Kidney (tissue), 14 donors: Measurements from ENCODE around the gene LRRC27. TPM values are rescaled to one million over a fixed set of nuclear protein-coding genes. Genes with fewer than 3 reads are reported as not detected.

Experiments
- DNase-seq, 5 donors: peaks; one replicate each; pipeline ENCODE4 v3.0.0-alpha.2; 2013 to 2020
- FAIRE-seq: peaks from 2 replicates; lab custom pipeline; 2012; peaks lifted over from hg19 to GRCh38; lab: Jason Lieb, UNC
- H3K27ac ChIP-seq, 2 donors: one replicate each; pipeline ENCODE4 v1.7.0; 2013; ENCODE audit warnings: low read depth in 2 of 2, low read length in 2 of 2, inconsistent platforms in 1 of 2
- H3K27me3 ChIP-seq: one replicate; pipeline ENCODE4 v1.7.1; 2013; ENCODE audit warnings: low read length, inconsistent platforms; ENCODE audit not compliant: control insufficient read depth, insufficient read depth
- H3K36me3 ChIP-seq, 3 donors: one replicate each; pipeline versions ENCODE4 v1.7.0 to v1.7.1; 2013; ENCODE audit warnings: low read length in 3 of 3, control low read depth in 1 of 3, inconsistent platforms in 1 of 3; ENCODE audit not compliant: insufficient read depth in 3 of 3, control insufficient read depth in 2 of 3
- H3K4me1 ChIP-seq, 3 donors: one replicate each; pipeline versions ENCODE4 v1.7.0 to v1.7.1; 2013; ENCODE audit warnings: low read length in 3 of 3, inconsistent platforms in 1 of 3, low read depth in 1 of 3; ENCODE audit not compliant: control insufficient read depth in 2 of 3, insufficient read depth in 2 of 3
- H3K4me3 ChIP-seq, 3 donors: one replicate each; pipeline versions ENCODE4 v1.7.0 to v1.8.1; 2013; ENCODE audit warnings: low read length in 3 of 3, control low read depth in 1 of 3, inconsistent platforms in 1 of 3
- H3K9ac ChIP-seq, 3 donors: one replicate each; pipeline versions ENCODE4 v1.7.0 to v1.7.1; 2013; ENCODE audit warnings: low read length in 3 of 3, control low read depth in 1 of 3, inconsistent platforms in 1 of 3
- H3K9me3 ChIP-seq, 3 donors: one replicate each; pipeline versions ENCODE4 v1.7.0 to v1.7.1; 2013; ENCODE audit warnings: low read length in 3 of 3, control low read depth in 1 of 3, inconsistent platforms in 1 of 3; ENCODE audit not compliant: control insufficient read depth in 2 of 3, insufficient read depth in 1 of 3
- CTCF ChIP-seq: IDR thresholded peaks from 3 replicates; pipeline ENCODE4 v1.5.1; 2012; ENCODE audit warnings: mild to moderate bottlenecking, moderate library complexity, borderline replicate concordance; ENCODE audit not compliant: insufficient read depth; ENCODE audit errors: extremely low read depth
- intact Hi-C: fragments of 100-400 bp; cut with DNase I; formaldehyde crosslinking; loops from one replicate; pipeline ENCODE4 v1.11.1; 2022
- polyA plus RNA-seq: library from polyadenylated mRNA; stranded (reverse); fragments of 350-450 nt; fragmentation: Illumina TruSeq; extraction: RNeasy Lipid Tissue Mini Kit (QIAGEN cat#74804); gene quantifications from one replicate; pipeline ENCODE4 v1.2.3, GENCODE V29; 2014; ENCODE audit warnings: low read depth, low replicate concordance; ENCODE audit not compliant: insufficient read depth
- total RNA-seq: library from RNA; stranded (reverse); fragmentation: NEBNext Ultra II Directional; extraction: Animal tissue kit (Norgen Biotek cat#: 25700); gene quantifications from one replicate; pipeline ENCODE4 v1.2.1, GENCODE V29; 2021
- donor health status: control.
- donor health status: control.
- donor health status: control.
- donor health status: control.
- donor health status: control.
- donor health status: DM: yes; HTN: yes; CAD: no.
- donor health status: Normal renal cell carcinoma (clear cell type).

Gene LRRC27
- total and polyA plus RNA-seq, 2 donors from 2014 or later = 14.4 to 14.6 TPM

DNA sequence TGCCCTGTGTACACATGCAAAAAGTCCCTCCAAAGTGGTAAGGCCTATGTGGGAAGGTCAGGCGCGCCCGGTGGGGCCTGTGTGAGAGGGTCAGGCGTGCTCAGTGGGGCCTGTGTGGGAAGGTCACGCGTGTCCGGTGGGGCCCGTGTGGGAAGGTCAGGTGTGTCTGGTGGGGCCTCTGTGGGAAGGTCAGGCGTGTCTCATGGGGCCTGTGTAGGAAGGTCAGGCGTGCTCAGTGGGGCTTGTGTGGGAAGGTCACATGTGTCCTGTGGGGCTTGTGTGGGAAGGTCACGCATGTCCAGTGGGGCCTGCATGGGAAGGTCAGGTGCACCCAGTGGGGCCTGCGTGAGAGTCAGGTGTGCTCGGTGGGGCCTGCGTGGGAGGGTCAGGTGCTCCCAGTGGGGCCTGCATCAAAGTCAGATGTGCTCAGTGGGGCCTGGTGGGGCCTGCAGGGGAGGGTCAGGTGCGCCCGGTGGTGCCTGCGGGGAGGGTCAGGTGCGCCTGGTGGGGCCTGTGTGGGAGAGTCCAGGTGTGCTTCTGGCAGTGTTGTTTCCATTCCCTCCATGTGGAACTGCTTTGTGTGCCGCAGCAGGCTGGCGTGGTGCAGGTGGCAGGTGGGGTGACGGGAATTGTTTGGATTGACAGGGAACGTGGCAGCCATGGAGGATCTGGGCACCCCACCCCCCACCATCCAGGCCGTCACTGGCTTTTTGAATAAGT lies 15.4 kb downstream of the LRRC27 start:
- intact Hi-C loops = no loop called here
- DNase-seq = no peak
- no peaks in the 10 kb centered on the region for H3K9me3 ChIP-seq
- no peak for FAIRE-seq
- H3K4me1 ChIP-seq = no peaks in the 10 kb centered on the region
- TF ChIP-seq CTCF = no peak
- no peak overlapping the region for H3K9ac ChIP-seq
- H3K27me3 ChIP-seq = no peaks in the 10 kb centered on the region
- no peak overlapping the region for H3K27ac ChIP-seq
- H3K36me3 ChIP-seq = peaks cover 0 to 14% (median 9%) of the 10 kb centered on the region in 3 donors
- no peak overlapping the region for H3K4me3 ChIP-seq

DNA sequence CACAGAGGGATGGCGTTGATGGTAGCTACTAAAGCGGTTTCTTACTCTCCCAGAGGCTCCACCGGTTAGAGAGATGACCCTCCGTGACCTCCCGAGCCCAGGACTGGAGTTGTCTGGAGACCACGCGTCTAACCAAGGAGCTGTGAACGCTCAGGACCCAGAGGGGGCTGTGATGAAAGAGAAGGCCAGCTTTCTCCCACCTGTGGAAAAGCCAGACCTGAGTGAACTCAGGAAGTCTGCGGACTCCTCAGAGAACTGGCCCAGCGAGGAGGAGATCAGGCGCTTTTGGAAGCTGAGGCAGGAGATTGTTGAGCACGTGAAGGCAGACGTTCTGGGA lies 15.9 kb downstream of the LRRC27 start:
- H3K27me3 ChIP-seq = no peaks in the 10 kb centered on the region
- no peak overlapping the region for H3K27ac ChIP-seq
- H3K4me1 ChIP-seq = no peaks in the 10 kb centered on the region
- intact Hi-C loops = no loop called here
- TF ChIP-seq CTCF = no peak
- no peak overlapping the region for H3K4me3 ChIP-seq
- no peak overlapping the region for H3K9ac ChIP-seq
- DNase-seq (no peak), FAIRE-seq (no peak)
- peaks cover 0 to 14% (median 9%) of the 10 kb centered on the region in 3 donors for H3K36me3 ChIP-seq
- H3K9me3 ChIP-seq = no peaks in the 10 kb centered on the region

GRCh38 chr10:132349766-132350165 lies 17.8 kb downstream of the LRRC27 start:
- intact Hi-C loops = loop anchor here (10.0 kb wide), 1 partner anchor 125 kb away; no protein-coding TSS in a partner anchor
- no peak for TF ChIP-seq CTCF
- Histone ChIP-seq H3K9me3 (no peaks in the 10 kb centered on the region), H3K9ac (no peak overlapping the region), H3K36me3 (peaks cover 0 to 10% (median 5%) of the 10 kb centered on the region in 3 donors), H3K27me3 (no peaks in the 10 kb centered on the region), H3K27ac (no peak overlapping the region), H3K4me1 (no peaks in the 10 kb centered on the region), H3K4me3 (no peak overlapping the region)
- DNase-seq (no peak), FAIRE-seq (no peak)
